Renal cortical epithelial cell (primary cell): ENCODE results near the gene DAO. TPM values are rescaled to one million over a fixed set of nuclear protein-coding genes. Genes with fewer than 3 reads are reported as not detected.
A peak's percentile ranks its signal among the peaks of the same experiment; 100 is the strongest.

Experiments
- DNase-seq: peaks from one replicate; pipeline ENCODE4 v3.0.0-alpha.2; 2011; ENCODE audit warnings: low read depth
- total RNA-seq: library from RNA; depleted of rRNA; stranded (reverse); fragments of >200 nt; gene quantifications from 2 replicates; pipeline ENCODE4 v1.2.3, GENCODE V29; 2014

The DAO gene
- total RNA-seq, 1 donor from 2014 or later, result not detected

DNA sequence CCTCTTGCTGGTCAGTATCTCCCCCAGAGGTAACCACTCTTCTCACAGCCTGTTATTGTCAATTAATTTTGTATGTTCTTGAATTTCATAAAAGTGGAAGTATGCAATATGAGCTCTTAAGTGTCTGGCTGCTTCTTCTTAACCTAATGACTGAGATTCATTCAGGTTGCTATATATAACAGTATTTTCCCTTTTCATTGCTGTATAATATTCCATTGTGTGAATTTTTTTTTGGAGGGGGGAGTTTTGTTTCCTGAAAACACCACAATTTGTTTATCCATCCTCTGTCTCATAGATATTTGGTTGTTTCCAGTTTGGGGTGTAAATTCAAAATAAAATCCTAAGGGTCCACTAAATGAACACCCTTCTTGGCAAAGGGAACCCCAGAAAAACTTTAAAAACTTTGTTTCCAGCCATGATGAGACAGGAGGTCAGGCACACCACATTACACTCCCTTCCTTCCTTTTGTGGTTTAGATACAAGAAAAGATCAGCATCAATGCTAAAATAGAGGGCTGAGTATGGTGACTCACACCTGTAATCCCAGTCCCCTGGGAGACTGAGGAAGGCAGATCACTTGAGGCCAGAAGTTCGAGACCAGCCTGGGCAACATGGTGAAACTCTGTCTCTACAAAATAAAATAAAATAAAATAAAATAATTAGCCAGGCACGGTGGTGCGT is 4.1 kb upstream of the DAO start:
- no peak for DNase-seq

DNA sequence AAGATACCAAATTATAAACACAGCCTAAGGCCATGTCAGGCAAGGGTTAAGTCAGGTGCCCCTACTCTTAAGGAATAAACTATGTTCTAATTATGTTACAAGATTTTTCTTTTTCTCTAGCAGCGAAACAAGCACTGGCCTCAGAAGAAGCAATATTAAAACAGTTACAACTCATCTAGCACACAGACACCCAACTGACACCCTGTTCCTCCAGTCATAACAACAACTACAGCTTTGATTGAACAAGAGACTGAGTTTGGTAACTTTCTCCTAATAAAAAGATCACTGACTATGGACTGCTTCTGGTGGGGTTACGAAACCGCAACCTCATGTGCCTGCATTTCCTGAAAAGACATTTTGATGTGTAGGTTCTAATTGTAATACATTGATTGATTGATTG is 3.3 kb upstream of the DAO start:
- no peak for DNase-seq

GRCh38 chr12:108881953-108882352 is 2.1 kb downstream of the DAO start:
- DNase-seq, result peak; percentile 69

DNA sequence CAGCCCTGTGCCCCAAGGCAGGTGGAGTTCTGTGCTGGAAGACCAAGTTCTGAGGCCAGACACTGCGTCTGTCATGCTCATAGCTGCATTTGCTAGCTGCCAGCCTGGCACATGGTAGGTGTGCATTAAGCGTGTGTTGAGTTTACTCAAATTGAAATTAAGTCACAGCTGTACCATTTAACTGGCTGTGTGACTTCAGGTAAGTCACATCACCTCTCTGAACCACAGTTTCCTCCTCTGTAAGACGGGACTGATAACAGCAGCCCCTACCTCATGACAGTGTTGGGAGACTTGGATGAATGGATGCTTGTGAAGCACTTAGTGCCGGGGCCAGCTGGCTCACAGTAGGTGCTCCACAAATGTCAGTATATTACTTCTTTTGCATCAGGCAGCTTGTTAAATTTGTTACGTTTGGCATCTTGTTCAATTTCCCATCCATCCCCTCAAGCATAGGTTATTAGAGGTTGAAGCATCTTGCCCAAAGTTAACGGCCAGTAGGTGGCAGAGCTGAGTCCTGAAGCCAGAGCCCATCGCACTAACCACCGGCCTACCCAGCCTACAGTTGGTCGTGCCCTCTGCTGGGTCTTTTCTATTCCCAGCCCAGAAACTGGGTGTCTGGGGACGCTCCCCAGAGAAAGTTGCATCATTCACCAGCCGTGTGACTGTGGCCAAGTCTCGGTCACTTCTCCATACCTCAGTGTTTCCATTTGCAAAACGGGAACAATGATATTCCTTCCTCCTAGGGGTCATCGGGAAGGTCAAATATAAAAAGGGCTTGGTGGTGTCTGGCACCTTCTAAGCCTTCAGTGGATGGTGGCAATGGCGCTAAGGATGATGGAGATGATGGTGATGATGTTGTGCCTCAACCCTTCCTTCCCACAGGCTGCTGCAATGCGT is 4.5 kb downstream of the DAO start:
- DNase-seq, result no peak

DNA sequence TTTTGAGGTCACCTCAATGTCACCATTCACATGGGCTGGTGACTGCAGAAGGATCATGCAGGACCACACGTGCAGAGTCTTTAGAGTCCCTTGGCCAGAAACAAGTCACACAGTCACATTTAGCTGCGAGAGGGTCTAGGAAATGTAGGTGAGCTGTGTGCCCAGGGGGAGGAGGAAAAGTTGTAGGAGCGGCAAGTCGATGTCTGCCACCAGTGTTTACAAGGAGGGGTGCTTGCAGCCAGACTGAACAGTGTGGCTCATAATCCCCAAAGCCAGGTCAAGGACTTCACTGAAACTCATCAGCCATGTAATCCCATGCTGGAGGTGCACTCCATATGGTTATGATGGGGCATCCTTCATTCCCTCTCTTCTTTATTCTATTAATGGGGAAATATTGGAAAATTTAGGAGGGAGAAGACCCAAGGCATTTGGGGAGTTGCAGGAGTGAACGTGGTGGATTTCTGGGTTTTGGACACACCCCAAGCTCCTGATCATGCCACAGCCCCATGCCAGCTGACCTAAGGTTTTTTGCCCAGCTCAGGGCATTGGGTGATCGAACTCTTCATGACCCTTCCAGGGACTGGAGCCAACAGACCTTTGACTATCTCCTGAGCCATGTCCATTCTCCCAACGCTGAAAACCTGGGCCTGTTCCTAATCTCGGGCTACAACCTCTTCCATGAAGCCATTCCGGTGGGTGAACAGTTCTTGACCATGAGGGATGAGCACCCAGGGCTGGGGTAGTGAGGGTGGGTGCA is 7.2 kb downstream of the DAO start:
- no peak for DNase-seq

- DNase-seq, result no peak
These were observed 8.1 kb downstream of the DAO start for GRCh38 chr12:108888031-108888430.

DNA sequence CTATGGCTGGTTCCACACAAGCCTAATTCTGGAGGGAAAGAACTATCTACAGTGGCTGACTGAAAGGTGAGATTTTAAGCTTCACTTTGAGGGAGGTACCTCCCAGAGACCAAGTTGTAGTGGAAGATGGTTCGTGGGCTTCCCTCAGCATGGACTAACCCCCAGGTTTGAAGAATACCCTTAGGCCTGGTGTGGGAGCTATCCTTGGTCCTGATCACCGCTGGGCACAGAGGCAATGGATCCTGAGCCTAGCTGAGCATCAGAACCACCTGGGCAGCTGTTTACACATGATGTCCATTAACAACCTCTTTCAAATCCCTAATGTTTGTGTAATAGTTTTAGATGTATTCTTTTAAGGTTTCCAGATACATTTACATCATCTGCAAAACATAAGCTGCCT is 10.3 kb downstream of the DAO start:
- no peak for DNase-seq

- DNase-seq, result no peak
These were observed 15.4 kb downstream of the DAO start for GRCh38 chr12:108895220-108895802.

DNA sequence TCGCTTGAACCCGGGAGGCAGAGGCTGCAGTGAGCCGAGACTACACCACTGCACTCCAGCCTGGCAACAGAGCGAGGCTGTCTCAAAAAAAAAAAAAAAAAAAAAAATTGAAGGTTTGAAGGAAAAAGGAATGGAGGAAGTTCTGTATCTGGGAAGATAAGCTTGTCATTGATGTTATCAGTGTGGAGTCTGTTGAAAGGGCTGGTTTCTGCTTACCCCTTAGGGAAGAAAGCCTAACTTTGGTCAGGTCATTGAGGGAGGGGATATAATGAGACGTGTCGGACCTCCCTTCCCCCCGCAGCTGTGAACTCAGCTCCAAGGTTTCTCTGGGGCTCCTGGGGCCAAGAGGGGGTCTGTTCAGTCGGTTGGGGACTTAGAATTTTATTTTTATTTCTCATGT is 16.4 kb downstream of the DAO start:
- no peak for DNase-seq

DNA sequence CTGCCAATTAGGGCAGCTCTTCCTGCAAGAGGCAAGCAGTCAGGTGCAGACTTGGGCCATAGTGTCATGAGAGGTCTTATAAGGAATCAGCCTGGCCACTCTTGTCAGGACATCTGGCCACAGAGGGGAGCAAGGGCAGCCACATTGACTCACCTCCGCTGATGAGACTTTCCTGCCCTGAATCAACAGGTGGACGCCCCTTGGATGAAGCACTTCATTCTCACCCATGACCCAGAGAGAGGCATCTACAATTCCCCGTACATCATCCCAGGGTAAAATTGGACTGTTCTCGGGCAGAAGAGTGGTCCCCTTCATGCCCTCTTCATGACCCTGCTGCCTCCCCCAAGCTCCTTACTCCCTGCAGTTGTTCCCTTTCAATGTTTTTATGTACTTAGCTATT is 16.9 kb downstream of the DAO start:
- DNase-seq, result no peak

DNA sequence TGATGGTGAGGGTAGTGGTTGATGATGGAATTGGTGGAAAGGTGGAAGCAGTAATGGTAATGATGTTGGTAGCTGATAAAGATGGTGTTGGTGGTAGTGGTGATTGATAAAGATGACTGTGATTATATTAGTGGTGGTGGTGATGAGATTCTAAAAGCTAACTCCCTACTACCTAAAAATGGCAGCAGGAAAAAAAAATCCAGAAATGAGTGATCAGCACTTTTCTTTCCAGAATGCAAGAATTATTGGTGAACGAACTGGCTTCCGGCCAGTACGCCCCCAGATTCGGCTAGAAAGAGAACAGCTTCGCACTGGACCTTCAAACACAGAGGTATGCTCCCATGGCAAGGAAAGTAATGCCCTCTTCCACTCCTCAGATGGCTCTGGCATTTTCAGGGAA is 19.3 kb downstream of the DAO start:
- DNase-seq, result no peak

DNA sequence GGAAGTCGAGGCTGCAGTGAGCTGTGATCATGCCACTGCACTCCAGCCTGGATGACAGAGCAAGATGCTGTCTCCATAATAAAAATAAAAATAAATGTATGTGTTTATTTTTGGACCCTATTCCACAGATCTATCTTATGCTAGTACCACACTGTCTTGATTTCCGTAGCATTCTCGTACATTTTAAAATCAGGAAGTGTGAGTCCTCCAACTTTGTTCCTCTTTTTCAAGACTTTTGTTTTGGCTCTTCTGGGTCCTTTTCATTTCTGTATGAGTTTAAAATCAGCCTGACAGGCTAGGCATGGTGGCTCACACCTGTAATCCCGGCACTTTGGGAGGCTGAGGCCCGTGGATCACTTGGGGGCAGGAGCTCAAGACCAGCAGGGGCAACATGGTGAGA is 25.8 kb downstream of the DAO start:
- DNase-seq, result no peak

GRCh38 chr12:108906971-108907370 is 27.1 kb downstream of the DAO start:
- DNase-seq, result no peak

GRCh38 chr12:108907839-108908351 is 28.0 kb downstream of the DAO start:
- DNase-seq, result peak; percentile 25

GRCh38 chr12:108910336-108910735 is 30.4 kb downstream of the DAO start:
- no peak for DNase-seq

GRCh38 chr12:108911915-108912314 is 32.0 kb downstream of the DAO start:
- peak; percentile 7 for DNase-seq

DNA sequence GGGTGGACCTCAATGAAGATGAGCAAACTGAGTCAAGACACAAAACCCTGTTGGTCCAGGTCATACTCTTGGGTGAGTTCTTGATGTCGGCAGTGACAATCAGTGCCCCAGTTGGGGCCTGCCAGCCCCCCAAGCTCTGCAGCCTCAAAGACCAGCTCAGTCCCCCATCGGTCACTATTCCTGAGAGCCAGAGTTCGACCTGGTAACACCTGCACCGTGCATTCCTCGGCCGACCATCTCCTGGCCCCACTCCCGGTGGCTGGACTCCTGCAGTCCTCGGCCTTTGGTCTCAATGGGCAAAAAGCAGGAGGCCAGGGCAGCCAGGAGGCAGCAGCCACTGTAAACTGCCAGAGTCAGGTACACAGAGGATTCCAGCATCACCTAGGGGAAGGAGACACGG is 32.5 kb downstream of the DAO start:
- DNase-seq, result no peak

DNA sequence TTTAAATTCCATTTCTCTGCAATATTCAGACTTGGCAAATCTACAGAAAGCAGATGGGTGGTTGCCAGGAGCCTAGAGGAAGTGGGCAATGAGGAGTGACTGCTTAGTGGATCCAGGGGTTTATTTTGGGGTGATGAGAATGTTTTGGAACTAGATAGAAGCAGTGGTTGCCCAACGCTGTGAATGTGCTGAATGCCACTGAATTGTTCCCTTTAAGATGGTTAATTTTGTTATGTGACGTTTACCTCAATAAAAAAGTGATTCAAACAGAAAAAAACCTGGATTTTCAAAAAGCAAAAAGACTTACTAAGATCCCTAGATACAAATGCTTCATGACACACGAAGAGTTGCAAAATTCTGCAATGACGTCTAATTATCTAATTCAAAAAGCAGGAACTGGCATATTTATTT is 34.2 kb downstream of the DAO start:
- no peak for DNase-seq

- no peak for DNase-seq
These were observed 35.8 kb downstream of the DAO start for GRCh38 chr12:108915632-108916133.

DNA sequence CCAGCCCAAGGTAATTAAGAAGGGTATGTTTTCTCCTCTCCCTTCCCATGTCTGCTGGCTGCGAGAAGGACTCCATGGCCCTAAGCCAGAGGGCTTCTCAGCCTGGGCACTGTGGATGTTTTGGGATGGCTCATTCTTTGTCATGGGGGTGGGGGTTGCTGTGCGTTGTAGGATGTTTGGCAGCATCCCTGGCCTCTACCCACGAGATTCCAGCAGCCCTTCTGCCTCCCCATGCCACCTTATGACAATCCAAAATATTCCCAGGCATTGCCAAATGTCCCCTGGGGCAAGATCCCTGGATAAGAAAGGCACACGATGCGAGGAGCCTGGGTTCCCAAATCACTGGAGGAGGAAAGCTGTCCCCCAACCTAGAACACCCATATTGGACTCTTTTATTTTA is 36.4 kb downstream of the DAO start:
- no peak for DNase-seq

GRCh38 chr12:108918206-108918605 is 38.3 kb downstream of the DAO start:
- DNase-seq, result no peak
